Activated naive CD4-positive, alpha-beta T cell treated with anti-CD3 and anti-CD28 coated beads, Interleukin-2, amount 50 U/mL, for 16 hours (primary cell): ENCODE data around the gene MCC.

Experiments used
- DNase-seq: peaks from one replicate; pipeline ENCODE4 v3.0.0-alpha.2; 2020

The MCC gene

GRCh38 chr5:113266913-113267227 lies 221.4 kb downstream of the MCC start:
- DNase-seq: no peak

- DNase-seq: no peak
Observed at GRCh38 chr5:113266227-113266912, 221.9 kb downstream of the MCC start.

- DNase-seq: no peak
Observed at GRCh38 chr5:113265190-113265589, 223.1 kb downstream of the MCC start.

GRCh38 chr5:113264046-113264445 lies 224.2 kb downstream of the MCC start:
- no peak for DNase-seq

- no peak for DNase-seq
Observed at GRCh38 chr5:113263545-113263944, 224.7 kb downstream of the MCC start.

GRCh38 chr5:113262674-113263073 lies 225.6 kb downstream of the MCC start:
- no peak for DNase-seq

- no peak for DNase-seq
Observed at GRCh38 chr5:113259034-113259433, 229.2 kb downstream of the MCC start.

GRCh38 chr5:113257545-113257944 lies 230.7 kb downstream of the MCC start:
- no peak for DNase-seq

- no peak for DNase-seq
Observed at GRCh38 chr5:113256671-113257452, 231.4 kb downstream of the MCC start.

GRCh38 chr5:113255579-113256386 lies 232.5 kb downstream of the MCC start:
- no peak for DNase-seq

GRCh38 chr5:113255105-113255504 lies 233.1 kb downstream of the MCC start:
- no peak for DNase-seq

- no peak for DNase-seq
Observed at GRCh38 chr5:113253037-113253436, 235.2 kb downstream of the MCC start.

GRCh38 chr5:113252066-113252465 lies 236.2 kb downstream of the MCC start:
- DNase-seq: no peak

GRCh38 chr5:113250341-113250953 lies 237.8 kb downstream of the MCC start:
- no peak for DNase-seq

GRCh38 chr5:113249206-113249605 lies 239.0 kb downstream of the MCC start:
- DNase-seq: no peak

GRCh38 chr5:113246361-113246870 lies 241.8 kb downstream of the MCC start:
- no peak for DNase-seq

- DNase-seq: no peak
Observed at GRCh38 chr5:113245427-113246225, 242.6 kb downstream of the MCC start.

- DNase-seq: no peak
Observed at GRCh38 chr5:113244966-113245365, 243.3 kb downstream of the MCC start.

- DNase-seq: no peak
Observed at GRCh38 chr5:113243349-113243664, 244.9 kb downstream of the MCC start.

- no peak for DNase-seq
Observed at GRCh38 chr5:113242481-113243348, 245.5 kb downstream of the MCC start.

- DNase-seq: no peak
Observed at GRCh38 chr5:113240951-113241726, 247.1 kb downstream of the MCC start.
